HCT116 (cell line): Measurements from ENCODE around the gene MICAL3. TPM values are rescaled to one million over a fixed set of nuclear protein-coding genes. Genes with fewer than 3 reads are reported as not detected.

Experiments used
- ATAC-seq: fragments of 200-7000 bp; cut with Tn5 transposase; 2 replicates; pipeline ENCODE4 v1.9.1; 2020; ENCODE audit warnings: mild to moderate bottlenecking, moderate library complexity
- BruUV-seq: library from RNA; stranded (reverse); fragments of 400-500 nt; replicated peaks from 2 replicates; lab custom pipeline; 2021; lab: Mats Ljungman, UMichigan
- CTCF ChIA-PET: fragments of 300-600 bp; sonication (Branson Sonifier 250); formaldehyde crosslinking; loops from one replicate; lab custom pipeline; 2021; ENCODE audit warnings: antibody characterized with exemption; lab: Charles Lee
- POLR2A ChIA-PET: fragments of 300-600, 350-600 bp; sonication (Branson Sonifier 250); formaldehyde crosslinking; loops from one replicate; lab custom pipeline; 2021; ENCODE audit warnings: antibody characterized with exemption; lab: Charles Lee
- RAD21 ChIA-PET, 2 experiments: fragments of 300-600 bp; sonication (Branson Sonifier 250); formaldehyde crosslinking; loops; one replicate each; lab custom pipeline; 2023; ENCODE audit warnings: low total read pairs in 2 of 2; ENCODE audit not compliant: uncharacterized antibody in 2 of 2, unreplicated experiment in 2 of 2, low non-redundant PET in 1 of 2; lab: Charles Lee
- DNase-seq: peaks from one replicate; pipeline ENCODE4 v3.0.0-alpha.2; 2010; ENCODE audit warnings: low read depth, low spot score
- H2AFZ ChIP-seq: fragments of 200-600 bp; shearing (Covaris generic), sonication (generic); 2 replicates; pipeline ENCODE4 v1.6.1; 2017; ENCODE audit warnings: low read depth, mixed run types, mixed read lengths, antibody characterized with exemption, low read length; ENCODE audit not compliant: poor library complexity, severe bottlenecking
- H3K27ac ChIP-seq: 2 replicates; pipeline ENCODE4 v1.5.1; 2012; ENCODE audit warnings: low read depth, low read length
- H3K27me3 ChIP-seq: fragments of 200-600 bp; sonication (generic); 2 replicates; pipeline ENCODE4 v1.6.1; 2016; ENCODE audit warnings: mixed run types, low read length, mixed read lengths; ENCODE audit not compliant: insufficient read depth
- H3K36me3 ChIP-seq, 2 experiments: fragments of 200-500 bp in 1 of 2; fragments of 200-600 bp in 1 of 2; sonication (Bioruptor generic) in 1 of 2; sonication (generic) in 1 of 2; 2 replicates each; pipeline versions ENCODE4 v1.5.1 to v1.6.1; 2014 to 2016; ENCODE audit warnings: low read length in 2 of 2, inconsistent platforms in 1 of 2, mixed read lengths in 1 of 2, mixed run types in 1 of 2; ENCODE audit not compliant: insufficient read depth in 2 of 2, control insufficient read depth in 1 of 2
- H3K4me1 ChIP-seq, 2 experiments: fragments of 200-600 bp in 1 of 2; sonication (generic) in 1 of 2; 2 replicates each; pipeline versions ENCODE4 v1.5.1 to v1.6.1; 2012 to 2017; ENCODE audit warnings: low read length in 2 of 2, inconsistent platforms in 1 of 2, mild to moderate bottlenecking in 1 of 2, mixed read lengths in 1 of 2, mixed run types in 1 of 2, moderate library complexity in 1 of 2; ENCODE audit not compliant: insufficient read depth in 2 of 2, control insufficient read depth in 1 of 2
- H3K4me2 ChIP-seq: fragments of 200-600 bp; sonication (generic); 2 replicates; pipeline ENCODE4 v1.6.1; 2017; ENCODE audit warnings: mixed run types, low read length, mixed read lengths
- H3K4me3 ChIP-seq, 2 experiments: fragments of 200-600 bp in 1 of 2; sonication (generic) in 1 of 2; replicated peaks in 1 of 2; 2 replicates each; pipeline ENCODE4 v1.5.1; 2011 to 2016; ENCODE audit warnings: low read length in 2 of 2, control low read depth in 1 of 2, low read depth in 1 of 2, mild to moderate bottlenecking in 1 of 2, mixed read lengths in 1 of 2, mixed run types in 1 of 2
- H3K79me2 ChIP-seq: fragments of 200-600 bp; sonication (generic); 2 replicates; pipeline ENCODE4 v1.6.1; 2017; ENCODE audit warnings: mild to moderate bottlenecking, mixed run types, low read length, moderate library complexity, mixed read lengths; ENCODE audit not compliant: insufficient read depth
- H3K9ac ChIP-seq: fragments of 200-600 bp; sonication (generic); 2 replicates; pipeline ENCODE4 v1.6.1; 2016; ENCODE audit warnings: low read length, mixed read lengths
- H3K9me2 ChIP-seq: fragments of 200-600 bp; sonication (generic), shearing (Covaris generic); 2 replicates; pipeline ENCODE4 v1.6.1; 2017; ENCODE audit warnings: mixed run types, mild to moderate bottlenecking, moderate library complexity; ENCODE audit not compliant: insufficient read depth
- H3K9me3 ChIP-seq, 2 experiments: fragments of 200-500 bp in 1 of 2; fragments of 200-600 bp in 1 of 2; sonication (Bioruptor generic) in 1 of 2; sonication (generic) in 1 of 2; 2 replicates each; pipeline ENCODE4 v1.6.1; 2014 to 2017; ENCODE audit warnings: low read length in 2 of 2, mixed read lengths in 2 of 2, inconsistent platforms in 1 of 2, low read depth in 1 of 2, mild to moderate bottlenecking in 1 of 2, mixed run types in 1 of 2, moderate library complexity in 1 of 2; ENCODE audit not compliant: control insufficient read depth in 1 of 2, insufficient read depth in 1 of 2
- H4K20me1 ChIP-seq: fragments of 200-600 bp; sonication (generic), shearing (Covaris generic); 2 replicates; pipeline ENCODE4 v1.6.1; 2017; ENCODE audit warnings: mixed run types, mild to moderate bottlenecking, moderate library complexity; ENCODE audit not compliant: insufficient read depth
- CBX3 ChIP-seq: IDR thresholded peaks from 2 replicates; pipeline ENCODE4 v1.6.1; 2012; ENCODE audit warnings: low read depth
- CEBPB ChIP-seq: IDR thresholded peaks from 2 replicates; pipeline ENCODE4 v1.6.1; 2012; ENCODE audit warnings: low read depth
- EGR1 ChIP-seq: IDR thresholded peaks from 2 replicates; pipeline ENCODE4 v1.6.1; 2012; ENCODE audit warnings: low read depth
- ELF1 ChIP-seq: IDR thresholded peaks from 2 replicates; pipeline ENCODE4 v1.6.1; 2012; ENCODE audit warnings: low read depth, borderline replicate concordance
- EZH2 ChIP-seq: fragments of 200-600 bp; sonication (generic); IDR thresholded peaks from 2 replicates; pipeline ENCODE4 v1.6.1; 2017; ENCODE audit warnings: antibody characterized with exemption, mixed run types
- EZH2phosphoT487 ChIP-seq: fragments of 200-600 bp; IDR thresholded peaks from 2 replicates; pipeline ENCODE4 v1.6.1; 2018; ENCODE audit warnings: antibody characterized with exemption, borderline replicate concordance
- FOSL1 ChIP-seq: IDR thresholded peaks from 2 replicates; pipeline ENCODE4 v1.6.1; 2012; ENCODE audit warnings: low read depth
- POLR2A ChIP-seq: IDR thresholded peaks from 2 replicates; pipeline ENCODE4 v1.7.0; 2011; ENCODE audit warnings: borderline replicate concordance; ENCODE audit not compliant: insufficient read depth, insufficient read length; ENCODE audit errors: extremely low read depth
- RAD21 ChIP-seq: IDR thresholded peaks from 2 replicates; pipeline ENCODE4 v1.6.1; 2012; ENCODE audit warnings: low read depth, mild to moderate bottlenecking
- SIN3A ChIP-seq: IDR thresholded peaks from 2 replicates; pipeline ENCODE4 v1.6.1; 2012; ENCODE audit warnings: low read depth
- SP1 ChIP-seq: IDR thresholded peaks from 2 replicates; pipeline ENCODE4 v1.6.1; 2012; ENCODE audit warnings: low read depth
- SRF ChIP-seq: IDR thresholded peaks from 2 replicates; pipeline ENCODE4 v1.6.1; 2012; ENCODE audit warnings: low read depth
- TCF7L2 ChIP-seq: IDR thresholded peaks from 2 replicates; pipeline ENCODE4 v1.7.0; 2011; ENCODE audit warnings: borderline replicate concordance, inconsistent platforms; ENCODE audit not compliant: insufficient read depth, insufficient read length; ENCODE audit errors: extremely low read depth
- YY1 ChIP-seq: IDR thresholded peaks from 2 replicates; pipeline ENCODE4 v1.6.1; 2011; ENCODE audit warnings: low read length, low read depth, moderate library complexity, mild to moderate bottlenecking; ENCODE audit not compliant: insufficient replicate concordance; ENCODE audit errors: extremely low read depth
- ZNF274 ChIP-seq: fragments of 200-500 bp; sonication (Bioruptor generic); IDR thresholded peaks from 2 replicates; pipeline ENCODE4 v1.6.1; 2014; ENCODE audit warnings: mild to moderate bottlenecking, low read depth, low read length, inconsistent platforms
- intact Hi-C: fragments of 100-400 bp; cut with micrococcal nuclease; formaldehyde crosslinking; loops from 2 replicates; pipeline ENCODE4 v1.10.0; 2022
- total RNA-seq: library from RNA; stranded (reverse); gene quantifications from one replicate; pipeline ENCODE4 v1.2.1, GENCODE V29; 2021; ENCODE audit not compliant: unreplicated experiment
- TF ChIP-seq, protein P1 (sequence below): IDR thresholded peaks from 2 replicates; pipeline ENCODE4 v1.6.1; 2012
- TF ChIP-seq, protein P2 (sequence below): IDR thresholded peaks from 2 replicates; pipeline ENCODE4 v1.6.1; 2012
- TF ChIP-seq, protein P3 (sequence below): IDR thresholded peaks from 2 replicates; pipeline ENCODE4 v1.6.1; 2012; ENCODE audit warnings: low read depth
- TF ChIP-seq, protein P4 (sequence below): IDR thresholded peaks from 2 replicates; pipeline ENCODE4 v1.6.1; 2011; ENCODE audit warnings: mild to moderate bottlenecking, low read length, moderate library complexity; ENCODE audit not compliant: insufficient replicate concordance; ENCODE audit errors: extremely low read depth

MICAL3 gene
- total RNA-seq, 1 experiment from 2014 or later, result 30.8 TPM

DNA sequence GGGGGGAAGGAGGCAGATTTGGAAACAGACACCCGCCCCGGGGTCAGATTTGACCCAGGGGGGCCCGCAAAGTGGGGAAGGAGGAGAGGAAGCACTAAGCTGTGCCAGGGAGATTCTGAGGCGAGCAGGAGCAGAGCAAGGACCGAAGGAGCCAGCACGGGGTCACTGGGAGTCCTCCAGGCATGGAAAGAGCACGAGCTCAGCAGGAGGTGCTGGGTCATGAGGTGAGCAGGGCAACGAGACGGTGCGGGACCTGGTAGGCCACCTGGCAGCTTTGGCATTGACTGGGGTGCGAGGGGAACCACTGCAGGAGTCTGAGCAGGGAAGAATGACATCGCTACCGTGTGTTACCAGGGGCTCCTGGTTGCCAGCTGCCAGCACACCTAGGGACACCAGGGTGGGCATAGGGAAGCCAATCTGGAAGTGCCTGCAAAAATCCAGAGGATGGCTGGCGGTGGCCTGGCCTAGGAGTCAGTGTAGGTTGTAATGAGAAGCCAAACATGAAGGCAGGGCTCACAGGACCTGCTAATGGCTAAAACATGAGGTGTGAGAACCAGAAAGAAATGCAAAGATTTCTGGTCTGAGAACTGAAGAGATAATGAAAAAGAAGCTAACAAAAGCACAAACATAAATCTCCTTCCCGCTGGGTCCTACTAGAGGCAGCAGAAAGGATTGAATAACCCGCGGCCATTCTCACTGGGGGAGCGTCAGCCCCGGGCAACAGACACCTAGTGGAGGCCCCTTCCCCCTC, 63.5 kb downstream of the MICAL3 start:
- Histone ChIP-seq H3K9me2 (no peaks in the 10 kb centered on the region), H3K36me3 (no peaks in the 10 kb centered on the region), H3K4me3 (no peak overlapping the region), H3K27ac (no peak overlapping the region), H3K9ac (no peak overlapping the region), H4K20me1 (peaks cover 9% of the 10 kb centered on the region; the same call in 1 of the 2 replicates), H3K27me3 (no peaks in the 10 kb centered on the region), H2AFZ (no peak overlapping the region), H3K4me2 (no peak overlapping the region), H3K9me3 (no peaks in the 10 kb centered on the region), H3K79me2 (peaks cover 89% of the 10 kb centered on the region), H3K4me1 (0 out of 4 replicates have a peak, but pooled peaks cover 0 to under 1% of the 10 kb centered on the region in 2 experiments)
- ChIA-PET RAD21 (no interaction called here), POLR2A (no interaction called here), CTCF (no interaction called here)
- BruUV-seq, result no TSS peak
- ATAC-seq (no peak), DNase-seq (no peak)
- TF ChIP-seq, protein P1, sequence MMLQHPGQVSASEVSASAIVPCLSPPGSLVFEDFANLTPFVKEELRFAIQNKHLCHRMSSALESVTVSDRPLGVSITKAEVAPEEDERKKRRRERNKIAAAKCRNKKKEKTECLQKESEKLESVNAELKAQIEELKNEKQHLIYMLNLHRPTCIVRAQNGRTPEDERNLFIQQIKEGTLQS, result no peak
- TF ChIP-seq CEBPB, result no peak
- TF ChIP-seq RAD21, result no peak
- TF ChIP-seq, protein P2, sequence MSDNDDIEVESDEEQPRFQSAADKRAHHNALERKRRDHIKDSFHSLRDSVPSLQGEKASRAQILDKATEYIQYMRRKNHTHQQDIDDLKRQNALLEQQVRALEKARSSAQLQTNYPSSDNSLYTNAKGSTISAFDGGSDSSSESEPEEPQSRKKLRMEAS, result no peak
- TF ChIP-seq CBX3, result no peak
- TF ChIP-seq YY1, result no peak
- no peak for TF ChIP-seq EGR1
- TF ChIP-seq, protein P3, sequence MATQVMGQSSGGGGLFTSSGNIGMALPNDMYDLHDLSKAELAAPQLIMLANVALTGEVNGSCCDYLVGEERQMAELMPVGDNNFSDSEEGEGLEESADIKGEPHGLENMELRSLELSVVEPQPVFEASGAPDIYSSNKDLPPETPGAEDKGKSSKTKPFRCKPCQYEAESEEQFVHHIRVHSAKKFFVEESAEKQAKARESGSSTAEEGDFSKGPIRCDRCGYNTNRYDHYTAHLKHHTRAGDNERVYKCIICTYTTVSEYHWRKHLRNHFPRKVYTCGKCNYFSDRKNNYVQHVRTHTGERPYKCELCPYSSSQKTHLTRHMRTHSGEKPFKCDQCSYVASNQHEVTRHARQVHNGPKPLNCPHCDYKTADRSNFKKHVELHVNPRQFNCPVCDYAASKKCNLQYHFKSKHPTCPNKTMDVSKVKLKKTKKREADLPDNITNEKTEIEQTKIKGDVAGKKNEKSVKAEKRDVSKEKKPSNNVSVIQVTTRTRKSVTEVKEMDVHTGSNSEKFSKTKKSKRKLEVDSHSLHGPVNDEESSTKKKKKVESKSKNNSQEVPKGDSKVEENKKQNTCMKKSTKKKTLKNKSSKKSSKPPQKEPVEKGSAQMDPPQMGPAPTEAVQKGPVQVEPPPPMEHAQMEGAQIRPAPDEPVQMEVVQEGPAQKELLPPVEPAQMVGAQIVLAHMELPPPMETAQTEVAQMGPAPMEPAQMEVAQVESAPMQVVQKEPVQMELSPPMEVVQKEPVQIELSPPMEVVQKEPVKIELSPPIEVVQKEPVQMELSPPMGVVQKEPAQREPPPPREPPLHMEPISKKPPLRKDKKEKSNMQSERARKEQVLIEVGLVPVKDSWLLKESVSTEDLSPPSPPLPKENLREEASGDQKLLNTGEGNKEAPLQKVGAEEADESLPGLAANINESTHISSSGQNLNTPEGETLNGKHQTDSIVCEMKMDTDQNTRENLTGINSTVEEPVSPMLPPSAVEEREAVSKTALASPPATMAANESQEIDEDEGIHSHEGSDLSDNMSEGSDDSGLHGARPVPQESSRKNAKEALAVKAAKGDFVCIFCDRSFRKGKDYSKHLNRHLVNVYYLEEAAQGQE, result no peak
- no peak for TF ChIP-seq SP1
- TF ChIP-seq FOSL1, result no peak
- TF ChIP-seq SRF, result no peak
- TF ChIP-seq ZNF274, result no peak
- TF ChIP-seq EZH2phosphoT487, result no peak
- no peak for TF ChIP-seq SIN3A
- TF ChIP-seq POLR2A, result no peak
- TF ChIP-seq EZH2, result no peak
- TF ChIP-seq, protein P4, sequence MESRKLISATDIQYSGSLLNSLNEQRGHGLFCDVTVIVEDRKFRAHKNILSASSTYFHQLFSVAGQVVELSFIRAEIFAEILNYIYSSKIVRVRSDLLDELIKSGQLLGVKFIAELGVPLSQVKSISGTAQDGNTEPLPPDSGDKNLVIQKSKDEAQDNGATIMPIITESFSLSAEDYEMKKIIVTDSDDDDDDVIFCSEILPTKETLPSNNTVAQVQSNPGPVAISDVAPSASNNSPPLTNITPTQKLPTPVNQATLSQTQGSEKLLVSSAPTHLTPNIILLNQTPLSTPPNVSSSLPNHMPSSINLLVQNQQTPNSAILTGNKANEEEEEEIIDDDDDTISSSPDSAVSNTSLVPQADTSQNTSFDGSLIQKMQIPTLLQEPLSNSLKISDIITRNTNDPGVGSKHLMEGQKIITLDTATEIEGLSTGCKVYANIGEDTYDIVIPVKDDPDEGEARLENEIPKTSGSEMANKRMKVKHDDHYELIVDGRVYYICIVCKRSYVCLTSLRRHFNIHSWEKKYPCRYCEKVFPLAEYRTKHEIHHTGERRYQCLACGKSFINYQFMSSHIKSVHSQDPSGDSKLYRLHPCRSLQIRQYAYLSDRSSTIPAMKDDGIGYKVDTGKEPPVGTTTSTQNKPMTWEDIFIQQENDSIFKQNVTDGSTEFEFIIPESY, result no peak
- TF ChIP-seq ELF1, result no peak
- TF ChIP-seq TCF7L2, result no peak
- intact Hi-C loops, result no loop called here
